ENCODE data around the gene MYO18B.

GRCh38 chr22:25739659-25740344 lies 2.2 kb upstream of the MYO18B start:
- no peak for TF ChIP-seq CTCF (conservative IDR thresholded peaks at IDR 0.05)
- no peak for TF ChIP-seq ZFX (IDR thresholded peaks at IDR 0.05)

Measured in C4-2B (cell line).